HPDE6-E6E7 (cell line): Measurements from ENCODE around the gene DIP2B.
"Not testable (repeated sequence)": the region's sequence is repeated elsewhere in the genome, so short reads cannot be mapped to it uniquely, and the experiment has no call there.

ENCODE experiments used
- DNase-seq: peaks from one replicate; pipeline ENCODE4 v3.0.0; 2011; ENCODE audit warnings: missing footprints; ENCODE audit errors: extremely low spot score

Gene DIP2B

DNA sequence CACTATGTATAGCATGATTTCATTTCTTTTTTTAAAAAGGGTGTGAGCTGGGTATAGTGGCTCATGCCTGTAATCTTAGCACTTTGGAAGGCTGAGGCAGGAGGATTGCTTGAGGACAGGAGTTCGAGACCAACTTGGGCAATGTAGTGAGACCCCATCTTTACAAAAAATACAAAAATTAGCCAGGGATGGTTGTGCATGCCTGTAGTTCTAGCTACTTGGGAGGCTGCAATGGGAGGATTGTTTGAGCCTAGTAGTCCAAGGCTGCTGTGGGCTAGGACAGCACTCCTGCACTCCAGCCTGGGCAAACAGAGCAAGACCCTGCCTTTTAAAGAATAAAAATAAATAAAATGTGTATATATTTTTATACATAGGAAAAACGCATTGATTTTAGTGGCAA, 43.0 kb downstream of the DIP2B start:
- no peak for DNase-seq

DNA sequence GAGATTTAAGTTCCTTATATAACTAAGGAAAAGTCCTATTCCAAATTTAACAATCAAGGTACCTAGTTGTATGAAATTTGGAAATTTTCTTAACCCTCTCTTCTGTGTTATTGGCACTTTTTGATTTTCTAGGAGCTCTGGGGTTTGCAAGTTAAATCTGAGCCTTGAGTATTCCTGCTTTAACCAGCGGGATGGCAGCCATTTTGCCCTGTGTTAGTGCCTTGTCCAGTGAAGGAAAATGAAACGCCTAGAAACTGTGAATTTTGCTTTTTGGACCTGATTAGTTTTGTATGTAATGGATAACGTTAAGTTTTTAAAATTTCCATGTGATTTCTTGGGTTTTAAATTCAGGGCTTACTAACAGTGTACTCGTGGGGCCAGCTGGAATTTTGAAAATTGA, 45.1 kb downstream of the DIP2B start:
- no peak for DNase-seq

DNA sequence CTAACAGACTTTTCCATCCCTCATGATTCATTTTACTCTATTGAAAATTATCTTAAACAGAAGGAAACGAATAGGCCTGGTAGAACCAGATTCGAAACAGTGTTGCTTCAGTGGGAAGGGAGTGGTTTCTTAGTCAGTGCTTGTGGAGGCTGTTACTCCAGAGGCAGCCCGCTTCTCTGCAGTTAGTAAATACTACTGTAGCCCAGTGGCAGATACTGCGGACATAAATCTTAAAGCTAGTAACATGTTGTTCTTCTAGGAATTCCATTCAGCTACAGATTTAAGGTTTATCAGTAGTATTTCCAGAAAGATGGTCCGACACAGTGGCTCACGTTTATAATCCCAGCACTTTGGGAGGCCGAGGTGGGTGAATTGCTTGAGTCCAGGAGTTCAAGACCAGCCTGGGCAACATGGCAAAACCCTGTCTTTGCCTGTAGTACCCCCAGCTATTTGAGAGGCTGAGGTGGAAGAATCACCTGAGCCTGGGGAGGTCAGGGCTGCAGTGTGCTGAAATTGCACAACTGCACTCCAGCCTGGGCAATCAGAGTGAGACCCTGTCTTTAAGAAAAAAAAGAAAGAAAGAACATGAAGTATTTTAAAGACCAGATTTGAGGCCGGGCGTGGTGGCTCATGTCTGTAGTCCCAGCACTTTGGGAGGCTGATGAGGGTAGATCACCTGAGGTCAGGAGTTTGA, 45.9 kb downstream of the DIP2B start:
- peak; percentile 75 for DNase-seq

DNA sequence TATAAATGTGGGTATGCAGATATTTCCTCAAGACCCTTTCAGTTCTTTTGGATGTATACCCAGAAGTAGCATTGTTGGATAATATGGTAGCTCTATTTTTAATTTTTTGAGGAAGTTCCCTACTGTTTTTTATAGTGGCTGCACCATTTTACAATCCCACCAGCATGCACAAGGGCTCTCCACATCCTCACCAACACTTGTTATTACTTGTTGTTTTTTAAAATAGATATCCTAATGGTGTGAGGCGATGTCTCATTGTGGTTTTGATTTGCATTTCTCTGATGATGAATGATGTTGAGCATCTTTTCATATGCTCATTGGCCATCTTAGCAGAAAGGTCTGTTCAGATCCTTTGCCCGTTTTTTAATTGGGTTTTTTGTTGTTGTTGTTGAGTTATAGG, 47.1 kb downstream of the DIP2B start:
- no peak for DNase-seq

DNA sequence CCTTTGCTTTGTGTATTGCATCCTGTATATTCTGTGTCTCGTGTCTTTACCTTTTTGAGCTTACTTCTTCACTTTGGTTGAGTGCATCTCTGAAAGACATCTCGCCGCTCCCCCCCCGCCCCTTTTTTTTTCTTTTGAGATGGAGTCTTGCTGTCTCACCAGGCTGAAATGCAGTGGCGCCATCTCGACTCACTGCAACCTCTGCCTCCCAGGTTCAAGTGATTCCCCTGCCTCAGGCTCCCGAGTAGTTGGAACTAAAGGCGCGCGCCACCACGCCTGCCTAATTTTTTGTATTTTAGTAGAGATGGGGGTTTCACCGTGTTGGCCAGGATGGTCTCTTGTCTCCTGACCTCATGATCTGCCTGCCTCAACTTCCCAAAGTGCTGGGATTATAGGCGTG, 49.9 kb downstream of the DIP2B start:
- no peak for DNase-seq

DNA sequence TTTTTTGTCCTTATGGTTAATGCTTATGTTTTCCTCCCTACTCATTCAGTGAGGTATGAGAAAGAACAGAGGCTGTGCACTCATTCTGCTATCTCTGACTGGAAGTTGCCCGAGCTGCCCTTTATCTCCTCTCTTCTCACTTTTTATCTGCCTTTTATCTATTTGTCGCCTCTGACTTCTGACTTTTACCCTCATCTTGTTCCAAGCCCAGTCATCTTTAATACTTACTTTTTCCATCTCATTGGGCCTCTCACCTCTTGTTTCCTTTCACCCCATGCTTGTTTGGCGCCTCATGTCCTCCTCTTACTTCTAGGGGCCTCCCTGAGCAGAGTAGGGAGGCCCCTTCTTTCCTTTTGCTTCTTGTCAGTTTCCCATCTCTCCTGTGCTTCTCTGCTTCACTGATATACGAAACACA, 50.7 kb downstream of the DIP2B start:
- no peak for DNase-seq

DNA sequence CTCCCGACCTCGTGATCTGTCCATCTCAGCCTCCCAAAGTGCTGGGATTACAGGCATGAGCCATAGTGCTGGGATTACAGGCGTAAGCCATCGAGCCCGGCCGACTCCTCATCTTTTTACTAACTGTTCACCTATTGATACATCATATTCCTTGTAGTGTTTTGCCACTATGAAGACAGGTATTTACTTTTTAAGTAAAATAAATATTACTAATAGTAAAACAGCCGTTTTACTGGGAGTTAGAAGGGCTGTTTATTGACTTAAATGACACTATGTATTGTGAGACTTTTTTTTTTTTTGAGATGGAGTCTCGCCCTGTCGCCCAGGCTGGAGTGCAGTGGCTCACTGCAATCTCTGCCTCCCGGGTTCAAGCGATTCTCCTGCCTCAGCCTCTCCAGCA, 51.5 kb downstream of the DIP2B start:
- no peak for DNase-seq

DNA sequence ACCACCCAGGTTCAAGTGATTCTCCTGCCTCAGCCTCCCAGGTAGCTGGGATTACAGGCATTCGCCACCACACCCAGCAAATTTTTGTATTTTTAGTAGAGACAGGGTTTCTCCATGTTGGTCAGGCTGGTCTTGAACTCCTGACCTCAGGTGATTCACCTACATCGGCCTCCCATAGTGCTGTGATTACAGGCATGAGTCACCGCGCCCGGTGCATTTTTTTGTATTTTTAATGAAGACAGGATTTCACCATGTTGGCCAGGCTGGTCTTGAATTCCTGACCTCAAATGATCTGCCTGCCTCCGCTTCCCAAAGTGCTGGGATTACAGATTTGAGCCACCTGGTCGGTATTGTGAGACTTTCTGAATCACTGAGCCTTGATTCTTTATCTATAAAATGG, 52.0 kb downstream of the DIP2B start:
- DNase-seq: not testable (repeated sequence)

DNA sequence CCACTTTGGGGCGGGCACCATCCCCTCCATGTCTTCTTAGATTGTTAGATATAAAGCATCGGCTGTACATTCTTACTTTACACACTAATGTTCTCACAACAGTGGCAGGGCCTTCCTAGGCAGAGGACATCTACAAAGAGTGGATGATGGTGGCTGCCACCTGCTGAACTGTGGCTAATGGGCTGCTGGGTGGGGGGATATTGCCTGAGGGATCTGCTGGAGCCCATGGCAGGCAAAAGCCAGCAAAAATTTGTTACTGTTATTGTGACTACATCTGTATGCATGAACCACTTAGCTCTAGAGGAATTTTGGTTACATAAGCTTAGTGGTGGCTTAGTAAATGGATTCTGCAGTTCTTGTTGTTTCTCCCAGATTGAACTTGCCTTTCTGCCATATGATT, 52.6 kb downstream of the DIP2B start:
- no peak for DNase-seq

DNA sequence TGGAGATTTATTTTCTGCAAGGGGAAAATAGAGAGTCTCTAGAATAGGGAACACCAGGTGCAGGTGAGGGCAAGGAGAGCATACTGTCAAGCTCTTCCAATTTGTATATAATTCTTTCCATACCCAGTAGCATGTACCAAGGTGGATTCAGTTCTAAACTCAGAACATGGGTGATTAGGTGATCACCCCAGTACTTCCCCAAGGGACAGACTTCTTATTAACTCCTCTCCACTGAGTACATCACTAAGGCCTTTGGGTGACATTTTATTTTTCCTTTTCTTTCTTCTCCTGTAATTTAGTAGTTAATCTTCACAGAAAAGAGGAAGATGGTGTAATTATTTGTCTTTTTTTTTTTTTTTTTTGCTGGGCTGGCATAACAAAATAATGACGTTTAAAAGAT, 54.2 kb downstream of the DIP2B start:
- no peak for DNase-seq

DNA sequence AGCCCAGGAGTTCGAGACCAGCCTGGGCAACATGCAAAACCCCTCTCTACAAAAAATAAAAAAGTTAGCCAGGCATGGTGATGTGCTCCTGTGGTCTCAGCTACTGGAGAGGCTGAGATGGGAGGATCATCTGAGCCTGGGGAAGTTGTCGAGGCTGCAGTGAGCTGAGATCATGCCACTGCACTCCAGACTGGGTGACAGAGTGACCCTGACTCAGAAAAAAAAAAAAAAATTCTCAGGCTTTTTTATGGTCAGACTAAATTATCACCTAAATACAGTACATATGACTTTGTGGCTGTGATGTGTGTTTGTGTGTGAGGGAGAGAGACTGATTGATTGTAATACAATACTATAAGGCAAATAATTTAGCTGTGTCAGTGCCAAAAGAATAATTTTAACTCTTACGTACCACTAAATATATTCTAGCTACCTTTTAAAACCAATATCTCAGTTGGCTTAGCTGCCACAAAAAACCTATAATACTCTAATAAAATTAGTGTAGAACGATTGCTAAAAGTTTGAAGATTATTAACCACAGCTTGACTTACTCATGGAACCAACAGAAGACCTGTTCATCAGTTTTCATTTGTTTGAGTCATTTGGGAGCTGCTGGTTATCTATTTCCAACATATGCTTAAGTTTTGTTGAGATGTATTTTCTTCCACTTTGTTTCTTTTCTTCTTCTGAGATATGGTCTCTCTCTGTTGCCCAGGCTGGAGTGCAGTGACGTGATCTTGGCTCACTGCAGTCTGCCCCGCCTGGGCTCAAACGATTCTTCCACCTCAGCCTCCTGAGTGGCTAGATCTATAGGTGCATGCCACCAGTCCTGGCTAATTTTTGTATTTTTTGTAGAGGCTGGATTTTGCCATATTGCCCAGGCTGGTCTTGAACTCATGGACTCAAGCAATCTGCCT, 58.0 kb downstream of the DIP2B start:
- DNase-seq: no peak

DNA sequence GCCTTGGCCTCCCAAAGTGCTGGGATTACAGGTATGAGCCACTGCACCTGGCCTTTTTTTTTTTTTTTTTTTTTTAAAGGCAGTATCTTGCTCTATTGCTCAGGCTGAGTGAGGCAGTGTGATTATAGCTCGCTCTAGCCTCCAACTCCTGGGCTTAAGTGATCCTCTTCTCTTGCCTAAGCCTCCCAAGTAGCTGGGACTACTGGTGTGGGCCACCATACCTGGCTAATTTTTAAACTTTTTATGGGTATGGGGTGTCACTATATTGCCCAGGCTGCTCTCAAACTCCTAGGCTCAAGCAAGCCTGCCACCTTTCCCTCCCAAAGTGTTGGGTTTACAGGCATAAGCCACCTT, 58.6 kb downstream of the DIP2B start:
- no peak for DNase-seq

DNA sequence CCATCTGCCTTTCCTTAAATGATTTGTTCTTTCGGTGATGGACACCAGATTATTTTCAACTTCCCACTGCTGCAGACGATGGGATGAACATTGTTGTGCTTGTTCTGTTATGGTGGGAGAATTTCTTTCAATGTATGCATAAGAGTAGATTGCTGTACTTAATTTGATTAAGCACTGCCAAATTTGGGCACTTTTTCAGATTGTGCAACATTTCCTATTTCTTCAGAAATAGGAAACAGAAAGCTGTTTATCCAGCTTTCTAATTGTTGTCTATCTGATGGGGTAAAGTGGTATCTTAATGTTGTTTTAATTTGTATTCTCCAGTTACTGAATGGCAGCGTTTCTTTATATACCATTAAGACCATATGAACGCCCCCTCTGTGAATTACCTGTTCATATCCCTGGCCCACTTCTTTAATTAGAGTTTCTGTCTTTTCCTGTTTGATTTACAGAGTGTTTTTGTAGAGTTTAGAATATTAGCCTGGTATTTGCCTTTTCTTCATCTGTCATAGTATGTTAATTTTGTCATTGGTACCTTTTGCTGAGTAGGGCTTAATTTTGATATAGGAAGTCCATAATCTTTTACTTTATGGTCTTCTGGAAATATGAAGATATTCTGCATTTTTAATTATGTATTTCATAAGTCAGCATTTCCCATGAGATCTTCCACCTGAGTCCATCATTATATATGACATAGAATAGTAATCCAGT, 59.6 kb downstream of the DIP2B start:
- DNase-seq: no peak

DNA sequence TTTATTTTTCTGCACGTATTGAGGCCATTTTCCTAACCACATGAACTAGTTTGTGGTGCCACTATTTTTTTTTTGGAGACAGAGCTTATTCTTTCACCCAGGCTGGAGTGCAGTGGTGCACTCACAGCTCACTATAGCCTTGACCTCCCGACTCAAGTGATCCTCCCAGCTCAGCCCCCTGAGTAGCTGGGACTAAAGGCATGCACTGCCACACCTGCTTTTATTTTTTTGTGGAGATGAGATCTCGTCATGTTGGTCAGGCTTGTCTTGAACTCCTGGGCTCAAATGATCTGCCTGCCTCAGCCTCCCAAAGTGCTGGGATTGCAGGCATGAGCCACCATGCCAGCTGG, 60.1 kb downstream of the DIP2B start:
- DNase-seq: no peak

DNA sequence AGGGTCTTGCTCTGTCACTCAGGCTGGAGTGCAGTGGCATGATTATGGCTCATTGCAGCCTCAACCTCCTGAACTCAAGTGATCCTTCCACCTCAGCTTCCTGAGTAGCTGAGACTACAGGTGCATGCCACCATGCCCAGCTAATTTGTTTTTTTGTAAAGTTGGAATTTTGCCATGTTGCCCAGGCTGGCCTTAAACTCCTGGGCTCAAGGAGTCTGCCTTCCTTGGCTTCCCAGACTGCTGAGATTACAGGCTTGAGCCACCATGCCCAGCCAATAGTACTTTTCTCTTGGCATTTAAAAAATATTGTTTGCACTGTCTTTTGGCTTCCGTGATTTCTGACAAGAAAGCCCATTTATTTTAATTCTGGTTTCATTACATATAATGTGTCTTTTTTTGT, 61.3 kb downstream of the DIP2B start:
- DNase-seq: no peak

DNA sequence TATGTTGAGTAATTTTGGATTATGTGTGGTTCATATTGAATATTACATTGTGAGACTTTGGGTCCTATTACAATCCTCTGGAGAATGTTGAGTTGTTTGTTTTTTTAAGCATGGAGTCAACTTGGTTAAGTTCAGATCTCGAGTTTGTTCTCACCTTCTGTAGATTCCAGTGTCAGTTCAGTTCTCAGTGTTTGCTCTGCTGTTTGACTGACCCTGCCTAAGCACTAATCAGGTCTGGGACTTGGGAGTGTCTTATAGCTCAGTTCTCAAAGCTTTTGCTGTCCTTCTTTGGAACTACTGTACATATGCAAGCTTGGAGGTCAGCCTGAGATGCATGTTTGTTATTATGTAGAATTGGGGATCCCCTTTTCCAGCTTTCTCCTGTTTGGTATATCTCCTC, 63.1 kb downstream of the DIP2B start:
- no peak for DNase-seq

DNA sequence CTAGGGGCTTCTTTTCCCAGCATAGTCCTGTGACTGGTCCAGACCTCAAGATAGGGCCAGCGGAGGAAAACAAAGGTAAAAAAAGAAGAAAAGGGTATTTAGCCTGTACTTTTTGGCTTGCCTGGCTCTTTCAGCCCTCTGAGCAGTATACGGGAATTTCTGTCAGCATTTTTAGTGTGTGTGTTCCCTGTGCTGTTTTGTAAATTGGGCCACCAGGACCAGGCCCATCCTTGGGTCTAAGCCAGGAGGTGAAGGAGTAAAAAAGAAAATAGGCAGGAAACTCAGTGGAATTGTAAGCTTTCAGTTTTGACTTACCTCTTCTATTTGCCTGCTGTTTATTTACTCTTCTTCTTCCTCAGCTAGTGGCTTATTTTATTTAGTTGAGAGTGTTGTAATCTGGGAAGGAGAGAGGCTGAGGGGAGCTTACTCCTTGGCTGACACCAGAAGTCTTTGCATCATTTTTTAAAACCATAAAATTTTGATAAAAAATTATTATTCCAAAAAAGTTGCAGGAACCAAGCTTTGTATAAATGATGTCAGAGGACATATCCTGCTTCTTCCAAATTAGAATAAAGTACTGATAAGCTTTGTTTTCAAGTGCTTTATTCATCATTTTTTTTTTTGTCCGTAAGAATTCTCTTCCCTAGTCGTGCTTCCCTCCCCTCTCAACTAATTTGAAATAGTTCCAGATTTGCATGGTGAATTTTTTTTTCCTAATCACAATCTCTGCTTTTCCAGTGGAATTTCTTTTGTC, 63.7 kb downstream of the DIP2B start:
- no peak for DNase-seq

DNA sequence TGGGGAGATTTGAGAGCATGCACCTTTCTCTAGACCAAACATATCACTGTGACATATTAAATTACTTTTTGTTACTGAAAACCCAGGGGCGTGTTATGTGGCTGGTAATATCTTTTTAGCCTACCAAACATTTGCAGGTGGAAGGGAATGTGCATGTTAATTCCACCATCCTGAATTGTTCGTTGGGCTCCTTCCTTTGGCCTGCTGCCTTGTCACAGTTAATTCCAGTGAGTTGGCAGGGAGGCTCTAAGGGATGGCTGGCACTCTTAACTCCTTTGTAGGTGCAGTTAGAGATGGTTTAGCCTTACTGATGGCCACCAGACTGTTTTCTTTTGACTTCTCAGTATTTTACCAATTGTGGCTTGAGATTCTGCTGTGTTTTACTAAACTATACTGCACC, 64.5 kb downstream of the DIP2B start:
- DNase-seq: no peak

DNA sequence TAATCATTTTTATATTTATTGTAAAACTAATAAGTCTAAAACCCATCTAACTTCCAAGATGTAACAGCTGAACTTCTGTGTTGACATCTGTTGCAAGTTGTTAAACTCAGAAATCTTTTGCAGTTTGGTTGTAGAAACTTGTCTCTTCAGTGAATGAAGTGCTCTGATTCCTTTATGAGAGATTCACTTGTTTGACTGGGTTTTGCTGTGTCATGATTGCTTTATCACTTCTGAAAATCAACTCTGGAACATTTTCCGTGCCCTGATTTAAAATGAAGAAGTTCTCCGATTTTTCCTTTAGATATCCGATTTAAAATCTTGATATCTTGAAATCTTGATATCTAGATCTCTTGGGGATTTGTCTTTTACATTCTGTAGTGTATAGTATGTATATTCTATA, 65.1 kb downstream of the DIP2B start:
- no peak for DNase-seq

DNA sequence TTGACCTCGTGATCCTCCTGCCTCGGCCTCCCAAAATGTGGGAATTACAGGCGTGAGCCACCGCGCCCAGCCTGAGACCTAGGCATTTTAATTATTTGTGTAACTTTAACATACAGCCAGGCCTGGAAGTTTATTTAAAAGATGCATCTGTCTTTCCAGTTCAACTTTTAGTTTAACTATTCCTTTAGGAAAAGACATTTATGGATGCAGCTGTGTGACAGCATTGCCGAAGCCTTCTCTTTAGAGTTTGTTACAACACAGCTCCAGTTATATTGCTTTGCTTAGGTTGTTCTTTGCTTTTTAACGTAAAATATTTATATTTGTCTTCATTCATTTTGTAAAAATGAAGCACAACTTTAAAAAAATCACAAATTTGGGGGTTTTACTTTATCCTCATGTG, 67.0 kb downstream of the DIP2B start:
- DNase-seq: no peak

DNA sequence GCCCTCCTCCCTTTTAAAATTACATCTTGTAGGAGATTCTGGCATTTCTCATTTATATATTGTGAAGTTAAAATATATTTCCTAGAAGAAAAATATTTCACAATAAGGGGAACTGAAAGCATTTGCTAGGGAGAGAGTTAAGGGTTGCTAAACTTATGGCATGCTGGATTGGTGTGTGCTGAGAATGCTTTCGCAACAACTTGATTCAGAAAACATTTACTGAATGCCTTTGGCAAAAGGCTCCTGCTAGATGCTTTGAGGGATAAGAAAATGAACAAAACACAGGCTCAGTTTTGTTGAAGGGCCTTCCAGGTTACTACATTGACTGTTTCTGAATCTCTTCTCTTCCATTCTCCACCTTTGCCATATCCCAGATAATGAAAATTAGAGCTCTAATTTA, 67.5 kb downstream of the DIP2B start:
- peak; percentile 23 for DNase-seq

DNA sequence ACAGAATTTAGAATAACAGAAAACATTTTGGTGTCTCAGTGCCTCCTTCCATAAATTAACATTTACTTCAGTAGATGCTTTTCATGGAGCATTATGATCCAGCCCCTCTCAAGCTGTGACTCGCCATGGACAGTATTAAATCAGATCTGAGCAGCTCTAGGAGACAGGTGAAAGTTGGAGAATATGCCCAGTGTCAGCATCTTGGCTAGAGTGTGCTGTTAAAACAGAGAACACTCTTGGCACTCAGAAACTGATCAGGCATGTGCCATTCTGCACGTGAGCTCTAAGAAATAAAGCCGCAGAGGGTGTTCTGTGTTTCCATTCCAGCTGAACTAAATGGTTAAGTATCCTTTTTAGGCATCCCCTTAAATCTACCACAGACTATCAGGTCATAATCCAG, 68.0 kb downstream of the DIP2B start:
- no peak for DNase-seq
